MM.1S (cell line): ENCODE results near the gene CCDC180.

Experiments used
- DNase-seq: peaks from one replicate; pipeline ENCODE4 v3.0.0-alpha.2; 2015
- H2AFZ ChIP-seq: fragments of 300-600 bp; sonication (generic); 2 replicates; pipeline ENCODE4 v1.6.0; 2016; ENCODE audit warnings: antibody characterized with exemption, low read length
- H3F3A ChIP-seq: fragments of 300-600 bp; sonication (generic); 2 replicates; pipeline ENCODE4 v1.6.1; 2016; ENCODE audit warnings: mild to moderate bottlenecking, antibody characterized with exemption, low read length, moderate library complexity, mixed read lengths; ENCODE audit not compliant: insufficient read depth
- H3K27ac ChIP-seq: fragments of 300-600 bp; sonication (generic); 2 replicates; pipeline ENCODE4 v1.5.1; 2016; ENCODE audit warnings: mild to moderate bottlenecking, low read length
- H3K27me3 ChIP-seq: fragments of 300-600 bp; sonication (generic); replicated peaks from 2 replicates; pipeline ENCODE4 v1.6.0; 2016; ENCODE audit warnings: low read length; ENCODE audit not compliant: insufficient read depth
- H3K36me3 ChIP-seq: fragments of 300-600 bp; sonication (generic); replicated peaks from 2 replicates; pipeline ENCODE4 v1.6.1; 2016; ENCODE audit warnings: mild to moderate bottlenecking, low read length, mixed read lengths; ENCODE audit not compliant: insufficient read depth
- H3K4me1 ChIP-seq: fragments of 300-600 bp; sonication (generic); 2 replicates; pipeline ENCODE4 v1.6.1; 2016; ENCODE audit warnings: low read length, mixed read lengths
- H3K4me2 ChIP-seq: fragments of 300-600 bp; sonication (generic); 2 replicates; pipeline ENCODE4 v1.6.0; 2016; ENCODE audit warnings: low read depth, low read length
- H3K4me3 ChIP-seq: fragments of 300-600 bp; sonication (generic); 2 replicates; pipeline ENCODE4 v1.5.1; 2016; ENCODE audit warnings: low read length, mixed read lengths
- H3K79me2 ChIP-seq: fragments of 300-600 bp; sonication (generic); 2 replicates; pipeline ENCODE4 v1.6.1; 2016; ENCODE audit warnings: mixed run types, low read length, mixed read lengths
- H3K9ac ChIP-seq: fragments of 300-600 bp; sonication (generic); 2 replicates; pipeline ENCODE4 v1.6.1; 2016; ENCODE audit warnings: low read length, mixed read lengths
- H3K9me2 ChIP-seq: fragments of 300-600 bp; sonication (generic); replicated peaks from 2 replicates; pipeline ENCODE4 v1.6.1; 2016; ENCODE audit warnings: mild to moderate bottlenecking, low read length, mixed read lengths; ENCODE audit not compliant: insufficient read depth
- H3K9me3 ChIP-seq: fragments of 300-600 bp; sonication (generic); replicated peaks from 2 replicates; pipeline ENCODE4 v1.6.1; 2016; ENCODE audit warnings: mild to moderate bottlenecking, low read length, mixed read lengths; ENCODE audit not compliant: insufficient read depth
- H4K20me1 ChIP-seq: fragments of 300-600 bp; sonication (generic); 2 replicates; pipeline ENCODE4 v1.6.1; 2016; ENCODE audit warnings: mild to moderate bottlenecking, low read length, moderate library complexity, mixed read lengths; ENCODE audit not compliant: insufficient read depth
- CTCF ChIP-seq: fragments of 300-600 bp; sonication (generic); IDR thresholded peaks from 2 replicates; pipeline ENCODE4 v1.5.1; 2016; ENCODE audit warnings: antibody characterized with exemption, low read length, mixed read lengths
- EZH2 ChIP-seq: fragments of 300-600 bp; sonication (generic); optimal IDR thresholded peaks from 2 replicates; pipeline ENCODE3; 2017; ENCODE audit warnings: low read depth, mild to moderate bottlenecking, antibody characterized with exemption, low read length, mixed read lengths
- EZH2phosphoT487 ChIP-seq: fragments of 300-600 bp; sonication (generic); IDR thresholded peaks from 2 replicates; pipeline ENCODE4 v1.6.1; 2018; ENCODE audit warnings: antibody characterized with exemption, low read length

The CCDC180 gene

GRCh38 chr9:97310023-97310422, 2.6 kb downstream of the CCDC180 start:
- no peaks in the 10 kb centered on the region for H3K27me3 ChIP-seq
- H3K27ac ChIP-seq, result no peak overlapping the region
- H3K36me3 ChIP-seq, result no peaks in the 10 kb centered on the region
- no peaks in the 10 kb centered on the region for H4K20me1 ChIP-seq
- H3K4me1 ChIP-seq, result no peaks in the 10 kb centered on the region
- H3K4me2 ChIP-seq, result no peak overlapping the region
- H3K9me2 ChIP-seq, result no peaks in the 10 kb centered on the region
- no peak overlapping the region for H3K9ac ChIP-seq
- no peaks in the 10 kb centered on the region for H3K79me2 ChIP-seq
- TF ChIP-seq EZH2phosphoT487 (no peak), EZH2 (no peak), CTCF (no peak)
- H3F3A ChIP-seq, result no peaks in the 10 kb centered on the region
- H3K9me3 ChIP-seq, result no peaks in the 10 kb centered on the region
- H2AFZ ChIP-seq, result no peak overlapping the region
- H3K4me3 ChIP-seq, result no peak overlapping the region
- DNase-seq, result no peak

- no peak for DNase-seq
- no peaks in the 10 kb centered on the region for H3K27me3 ChIP-seq
- H3K27ac ChIP-seq, result no peak overlapping the region
- H3K9ac ChIP-seq, result no peak overlapping the region
- no peaks in the 10 kb centered on the region for H4K20me1 ChIP-seq
- H3K4me2 ChIP-seq, result no peak overlapping the region
- no peak for TF ChIP-seq EZH2
- no peak for TF ChIP-seq CTCF
- H3K4me1 ChIP-seq, result no peaks in the 10 kb centered on the region
- H3K79me2 ChIP-seq, result no peaks in the 10 kb centered on the region
- H3K9me2 ChIP-seq, result no peaks in the 10 kb centered on the region
- H3K9me3 ChIP-seq, result no peaks in the 10 kb centered on the region
- H3K36me3 ChIP-seq, result no peaks in the 10 kb centered on the region
- H2AFZ ChIP-seq, result no peak overlapping the region
- no peak overlapping the region for H3K4me3 ChIP-seq
- H3F3A ChIP-seq, result no peaks in the 10 kb centered on the region
Observed at GRCh38 chr9:97310896-97311295, 3.4 kb downstream of the CCDC180 start.

GRCh38 chr9:97311798-97312500, 4.5 kb downstream of the CCDC180 start:
- TF ChIP-seq EZH2 (no peak), CTCF (no peak), EZH2phosphoT487 (no peak)

More at GRCh38 chr9:97311798-97312500, 4.5 kb downstream of the CCDC180 start:
- DNase-seq, result no peak
- H3K36me3 ChIP-seq, result no peaks in the 10 kb centered on the region
- no peak overlapping the region for H3K4me3 ChIP-seq
- H2AFZ ChIP-seq, result no peak overlapping the region
- H3K27ac ChIP-seq, result no peak overlapping the region
- no peaks in the 10 kb centered on the region for H3K9me3 ChIP-seq
- no peaks in the 10 kb centered on the region for H3K27me3 ChIP-seq
- H3K9me2 ChIP-seq, result no peaks in the 10 kb centered on the region
- no peaks in the 10 kb centered on the region for H3K79me2 ChIP-seq
- H3K9ac ChIP-seq, result no peak overlapping the region
- H3K4me2 ChIP-seq, result no peak overlapping the region
- no peaks in the 10 kb centered on the region for H4K20me1 ChIP-seq
- H3K4me1 ChIP-seq, result no peaks in the 10 kb centered on the region
- no peaks in the 10 kb centered on the region for H3F3A ChIP-seq
